Omental fat pad (tissue), 4 donors: ENCODE data around the gene RANGAP1. TPM values are rescaled to one million over a fixed set of nuclear protein-coding genes. Genes with fewer than 3 reads are reported as not detected.
"Not testable (repeated sequence)": the region's sequence is repeated elsewhere in the genome, so short reads cannot be mapped to it uniquely, and the experiment has no call there.

Experiments
- ATAC-seq: fragments of 150-250 bp; one replicate; pipeline ENCODE4 v1.9.1; 2016; ENCODE audit warnings: mild to moderate bottlenecking, moderate library complexity; ENCODE audit not compliant: low FRiP score
- DNase-seq: peaks from one replicate; pipeline ENCODE4 v3.0.0-alpha.2; 2019; ENCODE audit warnings: low spot score
- total RNA-seq, 4 donors: library from RNA; depleted of rRNA; stranded (reverse); fragments of >200 nt; gene quantifications; one replicate each; pipeline ENCODE4 v1.1.0, GENCODE V29; 2016
- TF ChIP-seq, protein P1 (sequence below), 3 donors: fragments of 450-650 bp; IDR thresholded peaks; one replicate each; pipeline ENCODE4 v1.5.1; 2016 to 2017; ENCODE audit warnings: antibody characterized with exemption in 3 of 3, mild to moderate bottlenecking in 3 of 3, moderate library complexity in 2 of 3

Gene RANGAP1
- total RNA-seq, 4 donors from 2014 or later, result 30.9 to 49.8 (median 34.1) TPM

DNA sequence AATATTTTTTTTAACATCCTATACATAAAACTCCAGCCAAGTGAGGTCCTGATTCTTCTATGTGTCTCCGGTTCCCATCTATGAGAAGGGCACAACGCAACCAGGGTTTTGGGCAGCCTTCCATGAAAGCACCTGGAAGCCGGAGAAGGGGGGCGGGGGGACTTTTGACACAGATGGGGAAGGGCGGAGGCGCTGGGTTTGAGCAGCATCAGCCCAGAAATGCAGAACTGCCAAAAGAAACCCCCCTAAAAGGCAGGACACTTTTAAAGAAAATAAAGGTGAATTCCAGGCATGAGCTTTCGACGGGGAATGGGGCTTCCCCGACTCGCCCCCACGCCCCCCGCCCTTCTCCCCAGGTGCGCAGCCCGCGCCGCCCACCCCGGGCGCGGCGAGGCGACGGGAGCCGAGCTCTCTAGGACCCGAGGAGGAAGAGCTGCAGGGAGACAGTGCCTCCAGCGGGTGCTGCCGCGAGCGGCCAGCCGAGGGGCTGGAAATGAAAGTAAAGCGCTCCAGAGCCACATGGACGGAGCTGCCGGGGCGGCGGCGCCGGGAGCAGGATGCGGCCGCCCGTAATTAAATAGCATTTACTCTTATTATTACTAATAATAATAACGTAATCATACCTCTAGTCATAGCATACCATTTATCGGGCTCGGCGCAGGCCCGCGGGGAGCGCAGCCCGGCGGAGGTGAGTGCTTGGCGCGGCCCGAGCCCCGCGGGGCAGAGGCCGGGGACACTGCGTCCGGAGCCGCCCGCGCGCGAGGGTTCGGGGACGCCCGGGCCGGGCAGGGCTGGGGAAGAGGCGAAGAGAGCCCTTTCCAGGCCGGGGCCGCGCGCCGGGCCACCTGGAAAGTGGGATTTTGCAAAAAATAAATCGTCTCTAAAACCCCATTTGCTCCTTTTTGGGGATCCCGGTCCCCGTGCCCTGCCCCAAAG is 15.4 kb upstream of the RANGAP1 start, which contains the start of gene ZC3H7B:
Gene ZC3H7B (plus strand): TSS at position 441 of the 936 bp plus-strand sequence. CDS start 19,136 bp downstream, outside the sequence.
- peak; percentile 44 for DNase-seq
- ATAC-seq, result peak; percentile 92
- TF ChIP-seq, protein P1, sequence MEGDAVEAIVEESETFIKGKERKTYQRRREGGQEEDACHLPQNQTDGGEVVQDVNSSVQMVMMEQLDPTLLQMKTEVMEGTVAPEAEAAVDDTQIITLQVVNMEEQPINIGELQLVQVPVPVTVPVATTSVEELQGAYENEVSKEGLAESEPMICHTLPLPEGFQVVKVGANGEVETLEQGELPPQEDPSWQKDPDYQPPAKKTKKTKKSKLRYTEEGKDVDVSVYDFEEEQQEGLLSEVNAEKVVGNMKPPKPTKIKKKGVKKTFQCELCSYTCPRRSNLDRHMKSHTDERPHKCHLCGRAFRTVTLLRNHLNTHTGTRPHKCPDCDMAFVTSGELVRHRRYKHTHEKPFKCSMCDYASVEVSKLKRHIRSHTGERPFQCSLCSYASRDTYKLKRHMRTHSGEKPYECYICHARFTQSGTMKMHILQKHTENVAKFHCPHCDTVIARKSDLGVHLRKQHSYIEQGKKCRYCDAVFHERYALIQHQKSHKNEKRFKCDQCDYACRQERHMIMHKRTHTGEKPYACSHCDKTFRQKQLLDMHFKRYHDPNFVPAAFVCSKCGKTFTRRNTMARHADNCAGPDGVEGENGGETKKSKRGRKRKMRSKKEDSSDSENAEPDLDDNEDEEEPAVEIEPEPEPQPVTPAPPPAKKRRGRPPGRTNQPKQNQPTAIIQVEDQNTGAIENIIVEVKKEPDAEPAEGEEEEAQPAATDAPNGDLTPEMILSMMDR (IDR thresholded peaks at IDR 0.05), result no peak

DNA sequence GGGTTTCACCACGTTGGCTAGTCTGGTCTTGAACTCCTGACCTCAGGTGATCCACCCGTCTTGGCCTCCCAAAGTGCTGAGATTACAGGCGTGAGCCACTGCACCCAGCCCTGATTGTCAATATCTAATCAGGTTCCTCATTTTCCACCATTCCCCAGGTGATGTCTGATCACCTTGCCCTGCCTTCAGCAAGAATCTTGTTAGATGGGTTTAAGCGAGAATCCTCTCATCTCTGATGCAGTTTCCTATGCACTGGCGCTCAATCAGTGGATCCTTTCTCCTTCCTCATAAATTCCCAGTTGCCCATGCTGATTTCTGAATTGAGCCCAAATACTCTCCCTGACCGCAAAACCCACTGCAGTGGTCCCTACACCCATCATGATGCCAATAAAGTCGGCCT is 14.7 kb upstream of the RANGAP1 start:
- DNase-seq (no peak), ATAC-seq (no peak)
- TF ChIP-seq, protein P1 (IDR thresholded peaks at IDR 0.05), result no peak

DNA sequence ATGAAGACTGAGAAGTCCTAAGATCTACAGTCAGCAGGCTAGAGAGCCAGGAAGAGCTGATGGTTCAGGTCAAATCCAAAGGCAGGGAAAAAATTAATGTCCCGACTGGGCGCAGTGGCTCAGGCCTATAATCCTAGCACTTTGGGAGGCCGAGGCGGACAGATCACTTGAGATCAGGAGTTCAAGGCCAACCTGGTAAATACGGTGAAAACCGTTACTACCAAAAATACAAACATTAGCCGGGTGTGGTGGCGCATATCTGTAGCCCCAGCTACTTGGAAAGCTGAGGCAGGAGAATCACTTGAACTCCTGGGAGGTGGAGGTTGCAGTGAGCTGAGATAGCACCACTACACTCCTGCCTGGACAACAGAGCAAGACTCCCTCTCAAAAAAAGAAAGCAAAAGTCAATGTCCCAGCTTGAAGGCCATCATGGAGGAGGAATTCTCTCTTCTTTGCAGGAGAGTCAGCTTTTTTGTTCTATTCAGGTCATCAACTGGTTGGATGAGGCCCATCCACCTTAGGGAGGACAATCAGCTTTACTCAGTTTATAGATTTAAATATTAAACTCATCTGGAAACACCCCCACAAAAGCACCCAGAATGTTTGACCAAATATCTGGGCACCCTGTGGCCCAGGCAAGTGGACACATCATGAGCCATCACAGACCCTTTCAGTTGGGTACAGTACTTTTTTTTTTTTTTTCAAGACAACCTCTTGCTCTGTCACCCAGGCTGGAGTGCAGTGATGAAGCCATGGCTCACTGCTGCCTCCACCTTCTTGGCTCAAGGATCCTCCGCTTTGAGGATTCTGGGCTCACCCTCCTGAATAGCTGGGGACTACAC is 11.1 kb upstream of the RANGAP1 start:
- ATAC-seq (no peak), DNase-seq (no peak)
- TF ChIP-seq, protein P1 (IDR thresholded peaks at IDR 0.05), result no peak

DNA sequence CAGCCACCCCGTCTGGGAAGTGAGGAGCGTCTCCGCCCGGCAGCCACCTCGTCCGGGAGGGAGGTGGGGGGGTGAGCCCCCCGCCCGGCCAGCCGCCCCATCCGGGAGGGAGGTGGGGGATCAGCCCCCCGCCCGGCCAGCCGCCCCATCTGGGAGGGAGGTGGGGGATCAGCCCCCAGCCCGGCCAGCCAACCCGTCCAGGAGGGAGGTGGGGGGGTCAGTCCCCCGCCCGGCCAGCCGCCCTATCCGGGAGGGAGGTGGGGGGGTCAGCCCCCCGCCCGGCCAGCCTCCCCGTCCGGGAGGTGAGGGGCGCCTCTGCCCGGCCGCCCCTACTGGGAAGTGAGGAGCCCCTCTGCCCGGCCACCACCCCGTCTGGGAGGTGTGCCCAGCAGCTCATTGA is 8.8 kb upstream of the RANGAP1 start:
- not testable (repeated sequence) for ATAC-seq, DNase-seq

DNA sequence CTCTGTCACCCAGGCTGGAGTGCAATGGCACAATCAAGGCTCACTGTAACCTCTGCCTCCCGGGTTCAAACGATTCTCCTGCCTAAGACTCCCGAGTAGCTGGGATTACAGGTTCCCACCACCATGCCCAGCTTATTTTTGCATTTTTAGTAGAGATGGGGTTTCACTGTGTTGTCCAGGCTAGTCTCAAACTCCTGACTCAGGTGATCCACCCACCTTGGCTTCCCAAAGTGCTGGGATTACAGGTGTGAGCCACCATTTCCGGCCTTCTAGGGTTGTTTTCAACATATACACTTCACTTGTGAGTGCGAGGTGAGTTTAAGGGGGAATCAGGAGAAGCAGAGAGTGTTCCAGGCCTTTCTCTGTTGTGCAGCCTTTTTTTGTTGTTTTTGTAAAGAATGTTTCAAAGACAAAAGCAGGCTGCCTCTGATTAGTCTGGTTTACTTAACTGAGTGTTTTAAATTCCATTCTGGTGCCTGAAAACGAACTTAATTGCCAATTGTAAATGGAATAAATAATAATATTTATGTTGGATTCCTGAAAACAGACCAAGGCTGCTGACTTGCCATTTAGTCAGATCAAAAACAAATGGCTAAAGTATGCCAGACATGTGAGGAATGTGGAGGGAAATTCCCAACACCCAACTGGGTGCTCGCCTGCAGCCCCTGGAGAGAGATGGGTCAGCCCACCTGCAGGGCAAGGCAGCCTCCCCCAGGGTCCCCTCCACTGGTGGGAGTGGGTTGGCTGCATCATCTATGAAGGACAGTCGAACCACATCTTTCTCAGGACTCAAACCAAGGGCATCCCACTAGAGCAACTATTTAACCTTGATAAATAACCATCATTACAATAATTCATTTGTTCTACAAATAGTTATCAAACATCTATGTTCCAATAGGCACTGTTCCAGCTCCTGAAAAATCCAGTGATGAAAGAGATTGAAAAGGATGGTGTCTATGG is 4.6 kb upstream of the RANGAP1 start:
- TF ChIP-seq, protein P1 (IDR thresholded peaks at IDR 0.05), result no peak
- DNase-seq (no peak), ATAC-seq (peak; percentile 24)

DNA sequence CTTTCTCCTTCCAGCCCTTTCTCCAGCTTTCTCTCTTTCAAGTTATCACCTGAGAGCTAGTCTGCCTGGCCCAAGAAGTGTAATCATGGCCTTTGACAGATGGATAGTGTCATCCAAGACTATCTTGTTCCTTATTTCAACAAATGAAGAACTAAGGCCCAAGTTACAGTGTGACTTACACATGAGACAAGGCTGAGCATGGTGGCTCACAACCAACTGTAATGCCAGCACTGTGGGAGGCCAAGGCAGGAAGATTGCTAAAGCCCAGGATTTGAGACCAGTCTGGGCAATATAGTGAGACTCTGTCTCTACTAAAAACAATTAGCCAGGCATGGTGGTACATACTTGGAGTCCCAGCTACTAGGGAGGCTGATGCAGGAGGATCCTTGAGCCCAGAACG is 3.7 kb upstream of the RANGAP1 start:
- no peak for DNase-seq
- no peak for ATAC-seq
- TF ChIP-seq, protein P1 (IDR thresholded peaks at IDR 0.05), result no peak
